AG04450 (cell line): Measurements from ENCODE around the gene TSHZ2. TPM values are rescaled to one million over a fixed set of nuclear protein-coding genes. Genes with fewer than 3 reads are reported as not detected.

Source experiments
- CTCF ChIA-PET: fragments of 300-600, 350-600 bp; formaldehyde crosslinking; extraction: SDS; loops from one replicate; lab custom pipeline; 2022; ENCODE audit warnings: antibody characterized with exemption, inconsistent platforms; lab: Charles Lee
- POLR2A ChIA-PET: fragments of 350-600 bp; formaldehyde crosslinking; extraction: SDS; loops from one replicate; lab custom pipeline; 2021; ENCODE audit warnings: antibody characterized with exemption, inconsistent platforms; lab: Yijun Ruan, JAX
- DNase-seq: peaks from one replicate; pipeline ENCODE4 v3.0.0-alpha.2; 2011; ENCODE audit warnings: low read depth, low spot score
- H3K27ac ChIP-seq: one replicate; pipeline ENCODE4 v1.5.1; 2012; ENCODE audit warnings: low read depth, low read length, control low read depth
- H3K27me3 ChIP-seq: one replicate; pipeline ENCODE4 v1.6.0; 2012; ENCODE audit warnings: low read length; ENCODE audit not compliant: control insufficient read depth, insufficient read depth
- H3K4me3 ChIP-seq: 2 replicates; pipeline ENCODE4 v1.5.1; 2011; ENCODE audit warnings: mild to moderate bottlenecking, low read depth, low read length, control low read depth
- H3K9me3 ChIP-seq: 2 replicates; pipeline ENCODE4 v1.5.1; 2012; ENCODE audit warnings: low read length; ENCODE audit not compliant: control insufficient read depth, insufficient read depth
- CTCF ChIP-seq: IDR thresholded peaks from 2 replicates; pipeline ENCODE4 v1.5.1; 2011; ENCODE audit warnings: low read depth, low read length, control low read depth, inconsistent platforms
- polyA plus RNA-seq: library from polyadenylated mRNA; depleted of rRNA; stranded (reverse); fragments of >200 nt; gene quantifications from 2 replicates; pipeline ENCODE4 v1.2.3, GENCODE V29; 2011

Gene TSHZ2
- polyA plus RNA-seq, 1 experiment: not detected

- ChIA-PET CTCF (no interaction called here), POLR2A (no interaction called here)
- Histone ChIP-seq H3K4me3 (no peak overlapping the region), H3K9me3 (peaks cover 3% of the 10 kb centered on the region), H3K27me3 (no peaks in the 10 kb centered on the region), H3K27ac (no peak overlapping the region)
- no peak for DNase-seq
- no peak for TF ChIP-seq CTCF
These were observed 34.5 kb upstream of the TSHZ2 start for GRCh38 chr20:52937591-52938100.

GRCh38 chr20:52939141-52939540, 33.0 kb upstream of the TSHZ2 start:
- H3K4me3 ChIP-seq: no peak overlapping the region
- CTCF ChIA-PET: no interaction called here
- POLR2A ChIA-PET: no interaction called here

GRCh38 chr20:52941808-52942207, 30.4 kb upstream of the TSHZ2 start:
- no peak for TF ChIP-seq CTCF
- no peak overlapping the region for H3K4me3 ChIP-seq
- DNase-seq: no peak
- ChIA-PET CTCF (no interaction called here), POLR2A (no interaction called here)
- no peak overlapping the region for H3K27ac ChIP-seq
- peaks cover 3% of the 10 kb centered on the region for H3K9me3 ChIP-seq
- no peaks in the 10 kb centered on the region for H3K27me3 ChIP-seq

More at GRCh38 chr20:52939141-52939540, 33.0 kb upstream of the TSHZ2 start:
- no peak for TF ChIP-seq CTCF
- H3K27ac ChIP-seq: no peak overlapping the region
- H3K9me3 ChIP-seq: peaks cover 3% of the 10 kb centered on the region
- no peak for DNase-seq
- H3K27me3 ChIP-seq: no peaks in the 10 kb centered on the region

- Histone ChIP-seq H3K4me3 (no peak overlapping the region), H3K27ac (no peak overlapping the region), H3K27me3 (no peaks in the 10 kb centered on the region), H3K9me3 (peaks cover 3% of the 10 kb centered on the region)
- ChIA-PET POLR2A (no interaction called here), CTCF (interaction anchor here (1.0 kb wide), 1 partner anchor 604 kb away, joined by 3 read pairs; no protein-coding TSS in a partner anchor)
- no peak for DNase-seq
- TF ChIP-seq CTCF: no peak
These were observed 28.8 kb upstream of the TSHZ2 start for GRCh38 chr20:52943185-52943841.

- ChIA-PET CTCF (no interaction called here), POLR2A (no interaction called here)
- no peak for DNase-seq
- no peak overlapping the region for H3K27ac ChIP-seq
- no peak for TF ChIP-seq CTCF
- H3K4me3 ChIP-seq: no peak overlapping the region
- no peaks in the 10 kb centered on the region for H3K27me3 ChIP-seq
- peaks cover 3% of the 10 kb centered on the region for H3K9me3 ChIP-seq
These were observed 26.9 kb upstream of the TSHZ2 start for GRCh38 chr20:52945268-52945667.
